Stimulated activated CD4-positive, alpha-beta T cell treated with anti-CD3 and anti-CD28 coated beads, TNF-alpha, amount 100 ng/mL, for 24 hours (primary cell): ENCODE measurements around the gene PTPN12.
A peak's percentile ranks its signal among the peaks of the same experiment; 100 is the strongest.
"Not testable (repeated sequence)": the region's sequence is repeated elsewhere in the genome, so short reads cannot be mapped to it uniquely, and the experiment has no call there.

Experiments
- DNase-seq, 3 experiments: peaks; one replicate each; pipeline ENCODE4 v3.0.0-alpha.2; 2020; ENCODE audit warnings: low read depth in 3 of 3

PTPN12 gene

GRCh38 chr7:77537136-77537777, at the start of gene PTPN12:
PTPN12 (plus strand) TSS chr7:77537295; CDS start chr7:77537547, 252 bp downstream.
- peak in 2 of 3 experiments; percentile 5 to 30 for DNase-seq

- no peak for DNase-seq
Measured at GRCh38 chr7:77488986-77489385, 48.1 kb upstream of the PTPN12 start.

GRCh38 chr7:77497079-77497478, 40.0 kb upstream of the PTPN12 start:
- no peak for DNase-seq

- no peak for DNase-seq
Measured at GRCh38 chr7:77498659-77499379, 38.3 kb upstream of the PTPN12 start.

GRCh38 chr7:77501192-77501515, 35.9 kb upstream of the PTPN12 start:
- DNase-seq = no peak

- no peak for DNase-seq
Measured at GRCh38 chr7:77504951-77505350, 32.1 kb upstream of the PTPN12 start.

GRCh38 chr7:77506899-77507298, 30.2 kb upstream of the PTPN12 start:
- no peak for DNase-seq

- DNase-seq = not testable (repeated sequence)
Measured at GRCh38 chr7:77513002-77513670, 24.0 kb upstream of the PTPN12 start.

- no peak for DNase-seq
Measured at GRCh38 chr7:77516085-77516484, 21.0 kb upstream of the PTPN12 start.

GRCh38 chr7:77520261-77520660, 16.8 kb upstream of the PTPN12 start:
- no peak for DNase-seq

- DNase-seq = not testable (repeated sequence)
Measured at GRCh38 chr7:77521537-77521936, 15.6 kb upstream of the PTPN12 start.

- no peak for DNase-seq
Measured at GRCh38 chr7:77524731-77525130, 12.4 kb upstream of the PTPN12 start.

GRCh38 chr7:77525231-77525630, 11.9 kb upstream of the PTPN12 start:
- DNase-seq = no peak

GRCh38 chr7:77528368-77528767, 8.7 kb upstream of the PTPN12 start:
- DNase-seq = no peak

GRCh38 chr7:77529279-77529678, 7.8 kb upstream of the PTPN12 start:
- no peak for DNase-seq

- no peak for DNase-seq
Measured at GRCh38 chr7:77531038-77531437, 6.1 kb upstream of the PTPN12 start.

GRCh38 chr7:77532247-77532646, 4.8 kb upstream of the PTPN12 start:
- no peak for DNase-seq

- not testable (repeated sequence) for DNase-seq
Measured at GRCh38 chr7:77532732-77533131, 4.4 kb upstream of the PTPN12 start.

- DNase-seq = not testable (repeated sequence)
Measured at GRCh38 chr7:77534046-77534445, 3.0 kb upstream of the PTPN12 start.

GRCh38 chr7:77536017-77536412, 1.1 kb upstream of the PTPN12 start:
- no peak for DNase-seq

- DNase-seq = peak; percentile 94 to 98 (median 96)
Measured at GRCh38 chr7:77536413-77537135, 521 bp upstream of the PTPN12 start.

- DNase-seq = peak in 1 of 3 experiments; percentile 21
Measured at GRCh38 chr7:77537778-77538280, 734 bp downstream of the PTPN12 start.
